Liver (tissue), 9 donors: Measurements from ENCODE around the gene FGF14. TPM values are rescaled to one million over a fixed set of nuclear protein-coding genes. Genes with fewer than 3 reads are reported as not detected.

Experiments used
- DNase-seq: peaks from one replicate; pipeline ENCODE4 v3.0.0-alpha.2; 2017; ENCODE audit warnings: low spot score
- H3K27ac ChIP-seq, 2 donors: one replicate each; pipeline ENCODE4 v1.7.0; 2013; ENCODE audit warnings: inconsistent platforms in 2 of 2, low read length in 2 of 2, control low read depth in 1 of 2, low read depth in 1 of 2, mild to moderate bottlenecking in 1 of 2
- H3K27me3 ChIP-seq, 4 donors: one replicate each; pipeline versions ENCODE4 v1.6.1 to v1.7.0; 2013; ENCODE audit warnings: low read length in 3 of 4, inconsistent platforms in 1 of 4, mild to moderate bottlenecking in 1 of 4, moderate library complexity in 1 of 4; ENCODE audit not compliant: control insufficient read depth in 4 of 4, insufficient read depth in 4 of 4
- H3K36me3 ChIP-seq, 4 donors: one replicate each; pipeline versions ENCODE4 v1.6.1 to v1.7.0; 2013; ENCODE audit warnings: low read length in 3 of 4, mild to moderate bottlenecking in 3 of 4, low read depth in 1 of 4, moderate library complexity in 1 of 4; ENCODE audit not compliant: control insufficient read depth in 4 of 4, insufficient read depth in 3 of 4
- H3K4me1 ChIP-seq, 4 donors: one replicate each; pipeline versions ENCODE4 v1.6.1 to v1.7.0; 2013; ENCODE audit warnings: low read length in 3 of 4, mild to moderate bottlenecking in 3 of 4, moderate library complexity in 1 of 4; ENCODE audit not compliant: control insufficient read depth in 4 of 4, insufficient read depth in 4 of 4
- H3K4me3 ChIP-seq, 3 donors: one replicate each; pipeline versions ENCODE4 v1.6.1 to v1.7.0; 2013; ENCODE audit warnings: low read length in 3 of 3, control low read depth in 1 of 3, low read depth in 1 of 3, mild to moderate bottlenecking in 1 of 3
- H3K9ac ChIP-seq, 2 donors: one replicate each; pipeline ENCODE4 v1.7.0; 2013; ENCODE audit warnings: low read length in 2 of 2, mild to moderate bottlenecking in 2 of 2, moderate library complexity in 2 of 2, control low read depth in 1 of 2, low read depth in 1 of 2
- H3K9me3 ChIP-seq, 4 donors: one replicate each; pipeline versions ENCODE4 v1.6.1 to v1.7.0; 2013; ENCODE audit warnings: low read length in 3 of 4; ENCODE audit not compliant: control insufficient read depth in 4 of 4
- ATF3 ChIP-seq: IDR thresholded peaks from 2 replicates; pipeline ENCODE4 v1.6.1; 2016; ENCODE audit warnings: antibody characterized with exemption
- CTCF ChIP-seq: fragments of 150-350 bp; IDR thresholded peaks from 2 replicates; pipeline ENCODE4 v1.5.1; 2017; ENCODE audit warnings: improper control_type of control experiment, low read depth, low read length; ENCODE audit not compliant: missing input control
- EGR1 ChIP-seq, 2 donors: IDR thresholded peaks; 2 replicates each; pipeline ENCODE4 v1.6.1; 2016 to 2018; ENCODE audit warnings: antibody characterized with exemption in 2 of 2, low read depth in 2 of 2
- FOXA2 ChIP-seq: IDR thresholded peaks from 2 replicates; pipeline ENCODE4 v1.6.1; 2016; ENCODE audit warnings: antibody characterized with exemption
- GABPA ChIP-seq, 2 donors: IDR thresholded peaks in 1 of 2; conservative IDR thresholded peaks in 1 of 2; 2 replicates each; pipeline ENCODE4 v1.6.1; 2016; ENCODE audit warnings: antibody characterized with exemption in 2 of 2, mild to moderate bottlenecking in 1 of 2, moderate library complexity in 1 of 2
- HNF4A ChIP-seq, 2 donors: conservative IDR thresholded peaks; 2 replicates each; pipeline ENCODE4 v1.6.1; 2016; ENCODE audit warnings: antibody characterized with exemption in 2 of 2, mild to moderate bottlenecking in 2 of 2
- HNF4G ChIP-seq: IDR thresholded peaks from 2 replicates; pipeline ENCODE4 v1.6.1; 2016; ENCODE audit warnings: antibody characterized with exemption
- JUND ChIP-seq, 2 donors: IDR thresholded peaks; 2 replicates each; pipeline ENCODE4 v1.6.1; 2016; ENCODE audit warnings: antibody characterized with exemption in 2 of 2
- MAX ChIP-seq: IDR thresholded peaks from 2 replicates; pipeline ENCODE4 v1.6.1; 2016; ENCODE audit warnings: antibody characterized with exemption
- NR2F2 ChIP-seq: IDR thresholded peaks from 2 replicates; pipeline ENCODE4 v1.6.1; 2016; ENCODE audit warnings: antibody characterized with exemption
- RAD21 ChIP-seq, 2 donors: IDR thresholded peaks; 2 replicates each; pipeline ENCODE4 v1.6.1; 2016; ENCODE audit warnings: antibody characterized with exemption in 2 of 2, mild to moderate bottlenecking in 2 of 2
- REST ChIP-seq: IDR thresholded peaks from 2 replicates; pipeline ENCODE4 v1.6.1; 2016; ENCODE audit warnings: antibody characterized with exemption, mild to moderate bottlenecking
- RXRA ChIP-seq, 2 donors: IDR thresholded peaks; 2 replicates each; pipeline ENCODE4 v1.6.1; 2017 to 2018; ENCODE audit warnings: antibody characterized with exemption in 2 of 2, mild to moderate bottlenecking in 1 of 2
- SP1 ChIP-seq: IDR thresholded peaks from 2 replicates; pipeline ENCODE4 v1.6.1; 2018; ENCODE audit warnings: antibody characterized with exemption, mild to moderate bottlenecking
- TAF1 ChIP-seq: conservative IDR thresholded peaks from 2 replicates; pipeline ENCODE4 v1.6.1; 2016; ENCODE audit warnings: antibody characterized with exemption, mild to moderate bottlenecking
- YY1 ChIP-seq: IDR thresholded peaks from 2 replicates; pipeline ENCODE4 v1.6.1; 2016; ENCODE audit warnings: antibody characterized with exemption, mild to moderate bottlenecking
- ZBTB33 ChIP-seq: IDR thresholded peaks from 2 replicates; pipeline ENCODE4 v1.6.1; 2016; ENCODE audit warnings: antibody characterized with exemption
- WGBS: extraction: QIAGEN DNeasy Blood & Tissue Kit; methylation state at CpG from one replicate; pipeline ENCODE4 v1.1.7; 2013; 5-methylcytosine and 5-hydroxymethylcytosine counted together
- polyA plus RNA-seq, 2 donors: library from polyadenylated mRNA; stranded (reverse) in 1 of 2; unstranded in 1 of 2; fragments of 200-250 nt in 1 of 2; fragments of >200 nt in 1 of 2; fragmentation: Nextera tagmentation in 1 of 2; extraction: Ambion mirVana in 1 of 2; gene quantifications; one replicate each; pipeline versions ENCODE4 v1.2.1 to v1.2.3, GENCODE V29; 2013 to 2015
- total RNA-seq, 2 donors: library from RNA; depleted of rRNA; stranded (reverse); fragments of >200 nt; gene quantifications; one replicate each; pipeline ENCODE4 v1.2.3, GENCODE V29; 2014
- donor health status: healthy.
- donor health status: healthy.
- donor health status: healthy.
- donor health status: healthy.
- donor health status: healthy.

FGF14 gene
- total and polyA plus RNA-seq, 4 donors, result 0.05 to 3.3 (median 1.0) TPM

- WGBS, result 55% methylated on average over 3 of the region's 3 CpGs
- Histone ChIP-seq H3K4me3 (no peak overlapping the region), H3K27me3 (no peaks in the 10 kb centered on the region), H3K27ac (no peak overlapping the region), H3K36me3 (no peaks in the 10 kb centered on the region), H3K9ac (no peak overlapping the region), H3K9me3 (no peaks in the 10 kb centered on the region), H3K4me1 (no peaks in the 10 kb centered on the region)
- TF ChIP-seq SP1 (no peak), TAF1 (no peak), RXRA (IDR thresholded peaks at IDR 0.05) (no peak), NR2F2 (no peak), FOXA2 (no peak), EGR1 (IDR thresholded peaks at IDR 0.05; ENCODE audit: low read depth in 2 of 2) (no peak), CTCF (no peak), RAD21 (IDR thresholded peaks at IDR 0.05) (no peak), REST (no peak), MAX (no peak), HNF4G (no peak)
- DNase-seq, result no peak
Observed at GRCh38 chr13:102275969-102276368, 125.9 kb downstream of the FGF14 start.

GRCh38 chr13:102273111-102273510 is 128.7 kb downstream of the FGF14 start:
- H3K4me1 ChIP-seq, result no peaks in the 10 kb centered on the region
- 83% methylated on average over 7 of the region's 7 CpGs for WGBS
- H3K9ac ChIP-seq, result no peak overlapping the region
- DNase-seq, result no peak
- H3K4me3 ChIP-seq, result no peak overlapping the region
- TF ChIP-seq NR2F2, result no peak
- TF ChIP-seq CTCF, result no peak
- no peak for TF ChIP-seq ATF3
- TF ChIP-seq SP1, result no peak
- TF ChIP-seq FOXA2, result no peak
- TF ChIP-seq ZBTB33, result no peak
- no peak for TF ChIP-seq EGR1 (IDR thresholded peaks at IDR 0.05; ENCODE audit: low read depth in 2 of 2)
- no peak for TF ChIP-seq JUND (IDR thresholded peaks at IDR 0.05)
- TF ChIP-seq REST, result no peak
- TF ChIP-seq MAX, result no peak
- TF ChIP-seq TAF1, result no peak
- TF ChIP-seq RAD21 (IDR thresholded peaks at IDR 0.05), result no peak
- TF ChIP-seq YY1, result no peak
- TF ChIP-seq RXRA (IDR thresholded peaks at IDR 0.05), result no peak
- no peak for TF ChIP-seq HNF4G
- no peak for TF ChIP-seq HNF4A (conservative IDR thresholded peaks at IDR 0.05)
- TF ChIP-seq GABPA (IDR thresholded peaks at IDR 0.05 in 1 of 2, conservative IDR thresholded peaks at IDR 0.05 in 1 of 2), result no peak
- no peak overlapping the region for H3K27ac ChIP-seq
- no peaks in the 10 kb centered on the region for H3K27me3 ChIP-seq
- H3K9me3 ChIP-seq, result no peaks in the 10 kb centered on the region
- H3K36me3 ChIP-seq, result no peaks in the 10 kb centered on the region
